HG03520 (cell line): ENCODE results near the gene SORCS1.

Experiments used
- ATAC-seq: cut with Tn5 transposase; IDR thresholded peaks from one replicate; pipeline ENCODE4 v1.9.1; 2021; ENCODE audit warnings: mild to moderate bottlenecking, moderate library complexity; ENCODE audit not compliant: unreplicated experiment

SORCS1 gene

GRCh38 chr10:106826716-106827115 lies 337.8 kb downstream of the SORCS1 start:
- ATAC-seq = no peak

GRCh38 chr10:106825576-106826364 lies 338.7 kb downstream of the SORCS1 start:
- ATAC-seq = no peak

GRCh38 chr10:106820579-106820978 lies 343.9 kb downstream of the SORCS1 start:
- no peak for ATAC-seq

GRCh38 chr10:106819490-106819889 lies 345.0 kb downstream of the SORCS1 start:
- ATAC-seq = no peak

- ATAC-seq = no peak
Observed at GRCh38 chr10:106816318-106817085, 348.0 kb downstream of the SORCS1 start.

- no peak for ATAC-seq
Observed at GRCh38 chr10:106815427-106816043, 349.0 kb downstream of the SORCS1 start.

GRCh38 chr10:106804992-106805582 lies 359.4 kb downstream of the SORCS1 start:
- ATAC-seq = no peak

GRCh38 chr10:106802949-106803348 lies 361.6 kb downstream of the SORCS1 start:
- ATAC-seq = no peak

- ATAC-seq = no peak
Observed at GRCh38 chr10:106799776-106800175, 364.7 kb downstream of the SORCS1 start.

- peak; percentile 90 for ATAC-seq
Observed at GRCh38 chr10:106795619-106796018, 368.9 kb downstream of the SORCS1 start.

GRCh38 chr10:106793617-106794016 lies 370.9 kb downstream of the SORCS1 start:
- ATAC-seq = no peak

GRCh38 chr10:106789623-106790022 lies 374.9 kb downstream of the SORCS1 start:
- no peak for ATAC-seq

GRCh38 chr10:106788982-106789381 lies 375.5 kb downstream of the SORCS1 start:
- no peak for ATAC-seq

GRCh38 chr10:106785528-106785927 lies 379.0 kb downstream of the SORCS1 start:
- ATAC-seq = no peak

GRCh38 chr10:106780632-106781031 lies 383.9 kb downstream of the SORCS1 start:
- ATAC-seq = no peak

GRCh38 chr10:106777841-106778240 lies 386.7 kb downstream of the SORCS1 start:
- no peak for ATAC-seq

- no peak for ATAC-seq
Observed at GRCh38 chr10:106775127-106775526, 389.4 kb downstream of the SORCS1 start.

GRCh38 chr10:106772957-106773356 lies 391.5 kb downstream of the SORCS1 start:
- no peak for ATAC-seq

GRCh38 chr10:106771154-106771553 lies 393.4 kb downstream of the SORCS1 start:
- no peak for ATAC-seq

- no peak for ATAC-seq
Observed at GRCh38 chr10:106768204-106768603, 396.3 kb downstream of the SORCS1 start.

- no peak for ATAC-seq
Observed at GRCh38 chr10:106765928-106766327, 398.6 kb downstream of the SORCS1 start.
